Skin of body (tissue), 2 donors: ENCODE results near the gene HSPA13. TPM values are rescaled to one million over a fixed set of nuclear protein-coding genes. Genes with fewer than 3 reads are reported as not detected.
"Not testable (repeated sequence)": the region's sequence is repeated elsewhere in the genome, so short reads cannot be mapped to it uniquely, and the experiment has no call there.

Source experiments
- DNase-seq: peaks from one replicate; lab custom pipeline; 2025; lab: John Stamatoyannopoulos, UW
- total RNA-seq: library from RNA; depleted of rRNA; stranded (reverse); fragments of >200 nt; gene quantifications from one replicate; pipeline ENCODE4 v1.2.3, GENCODE V29; 2014

HSPA13 gene
- 31.2 TPM for total RNA-seq

- peak; percentile 100 for DNase-seq
Observed at GRCh38 chr21:14382835-14383595, at the start of gene HSPA13. Gene HSPA13, minus strand, starts transcription at chr21:14383146. Its CDS starts 27 bp downstream, at chr21:14383119.

GRCh38 chr21:14418920-14419319 lies 36.0 kb upstream of the HSPA13 start:
- no peak for DNase-seq

- no peak for DNase-seq
Observed at GRCh38 chr21:14414932-14415508, 32.1 kb upstream of the HSPA13 start.

- no peak for DNase-seq
Observed at GRCh38 chr21:14405962-14406361, 23.0 kb upstream of the HSPA13 start.

GRCh38 chr21:14405225-14405624 lies 22.3 kb upstream of the HSPA13 start:
- DNase-seq, result no peak

GRCh38 chr21:14403681-14404318 lies 20.9 kb upstream of the HSPA13 start:
- no peak for DNase-seq

- DNase-seq, result no peak
Observed at GRCh38 chr21:14401217-14401616, 18.3 kb upstream of the HSPA13 start.

GRCh38 chr21:14388282-14388681 lies 5.3 kb upstream of the HSPA13 start:
- no peak for DNase-seq

GRCh38 chr21:14384453-14384852 lies 1.5 kb upstream of the HSPA13 start:
- DNase-seq, result no peak

GRCh38 chr21:14383596-14384180 lies 742 bp upstream of the HSPA13 start:
- DNase-seq, result peak; percentile 36

- peak; percentile 5 for DNase-seq
Observed at GRCh38 chr21:14382486-14382834, 486 bp downstream of the HSPA13 start.

GRCh38 chr21:14376854-14377253 lies 6.1 kb downstream of the HSPA13 start:
- no peak for DNase-seq

GRCh38 chr21:14366998-14367397 lies 15.9 kb downstream of the HSPA13 start:
- DNase-seq, result no peak

- DNase-seq, result no peak
Observed at GRCh38 chr21:14361958-14362357, 21.0 kb downstream of the HSPA13 start.

- no peak for DNase-seq
Observed at GRCh38 chr21:14358775-14359174, 24.2 kb downstream of the HSPA13 start.

GRCh38 chr21:14356746-14357145 lies 26.2 kb downstream of the HSPA13 start:
- no peak for DNase-seq

GRCh38 chr21:14354515-14354914 lies 28.4 kb downstream of the HSPA13 start:
- DNase-seq, result no peak

GRCh38 chr21:14353726-14354125 lies 29.2 kb downstream of the HSPA13 start:
- DNase-seq, result no peak

GRCh38 chr21:14353231-14353630 lies 29.7 kb downstream of the HSPA13 start:
- DNase-seq, result no peak

GRCh38 chr21:14327346-14327745 lies 55.6 kb downstream of the HSPA13 start:
- not testable (repeated sequence) for DNase-seq

GRCh38 chr21:14325595-14325994 lies 57.4 kb downstream of the HSPA13 start:
- no peak for DNase-seq
